ENCODE results near the gene CHST11. TPM values are rescaled to one million over a fixed set of nuclear protein-coding genes. Genes with fewer than 3 reads are reported as not detected.

CHST11 gene
- total and polyA plus RNA-seq, 9 of the 15 experiments (the other 6 are each of a cell fraction or from before 2014, with no cell fraction given) = 2.3 to 38.7 (median 15.0) TPM

GRCh38 chr12:104604070-104604994 lies 147.6 kb downstream of the CHST11 start (continued):
- TF ChIP-seq, protein P1, sequence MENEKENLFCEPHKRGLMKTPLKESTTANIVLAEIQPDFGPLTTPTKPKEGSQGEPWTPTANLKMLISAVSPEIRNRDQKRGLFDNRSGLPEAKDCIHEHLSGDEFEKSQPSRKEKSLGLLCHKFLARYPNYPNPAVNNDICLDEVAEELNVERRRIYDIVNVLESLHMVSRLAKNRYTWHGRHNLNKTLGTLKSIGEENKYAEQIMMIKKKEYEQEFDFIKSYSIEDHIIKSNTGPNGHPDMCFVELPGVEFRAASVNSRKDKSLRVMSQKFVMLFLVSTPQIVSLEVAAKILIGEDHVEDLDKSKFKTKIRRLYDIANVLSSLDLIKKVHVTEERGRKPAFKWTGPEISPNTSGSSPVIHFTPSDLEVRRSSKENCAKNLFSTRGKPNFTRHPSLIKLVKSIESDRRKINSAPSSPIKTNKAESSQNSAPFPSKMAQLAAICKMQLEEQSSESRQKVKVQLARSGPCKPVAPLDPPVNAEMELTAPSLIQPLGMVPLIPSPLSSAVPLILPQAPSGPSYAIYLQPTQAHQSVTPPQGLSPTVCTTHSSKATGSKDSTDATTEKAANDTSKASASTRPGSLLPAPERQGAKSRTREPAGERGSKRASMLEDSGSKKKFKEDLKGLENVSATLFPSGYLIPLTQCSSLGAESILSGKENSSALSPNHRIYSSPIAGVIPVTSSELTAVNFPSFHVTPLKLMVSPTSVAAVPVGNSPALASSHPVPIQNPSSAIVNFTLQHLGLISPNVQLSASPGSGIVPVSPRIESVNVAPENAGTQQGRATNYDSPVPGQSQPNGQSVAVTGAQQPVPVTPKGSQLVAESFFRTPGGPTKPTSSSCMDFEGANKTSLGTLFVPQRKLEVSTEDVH (IDR thresholded peaks at IDR 0.05; ENCODE audit: low read depth, partially characterized antibody) = no peak
- TF ChIP-seq GMEB1 (CRISPR knock-in tag; IDR thresholded peaks at IDR 0.05) (no peak), DACH1 (IDR thresholded peaks at IDR 0.05; ENCODE audit: partially characterized antibody) (no peak), MNT (conservative IDR thresholded peaks at IDR 0.05) (0 out of 4 replicates have a peak, but pooled peaks of 1 of the 2 experiments have one; percentile 12), KAT2B (IDR thresholded peaks at IDR 0.05; ENCODE audit: low read depth, low read length) (no peak), JUN (IDR thresholded peaks at IDR 0.05; ENCODE audit: borderline replicate concordance, low read depth, low read length) (peak; percentile 85), JUN (CRISPR knock-in tag; IDR thresholded peaks at IDR 0.05; ENCODE audit: borderline replicate concordance) (no peak), PCBP2 (IDR thresholded peaks at IDR 0.05; ENCODE audit: low read depth, low read length, poor library complexity, severe bottlenecking) (no peak), MTA1 (IDR thresholded peaks at IDR 0.05; ENCODE audit: borderline replicate concordance) (peak; percentile 8; the same call in 1 of the 2 replicates), OTX1 (CRISPR knock-in tag; IDR thresholded peaks at IDR 0.05) (no peak), EP300 (IDR thresholded peaks at IDR 0.05; ENCODE audit: low read length) (0 out of 2 replicates have a peak, but pooled peaks have one; percentile 39), HDAC1 (IDR thresholded peaks at IDR 0.05) (peak in 1 of 2 experiments; percentile 25; a peak in 1 of 4 replicates), ZNF165 (CRISPR knock-in tag; IDR thresholded peaks at IDR 0.05; ENCODE audit: borderline replicate concordance) (no peak), CXXC5 (CRISPR knock-in tag; IDR thresholded peaks at IDR 0.05) (peak; percentile 56)
- TF ChIP-seq, protein P2, sequence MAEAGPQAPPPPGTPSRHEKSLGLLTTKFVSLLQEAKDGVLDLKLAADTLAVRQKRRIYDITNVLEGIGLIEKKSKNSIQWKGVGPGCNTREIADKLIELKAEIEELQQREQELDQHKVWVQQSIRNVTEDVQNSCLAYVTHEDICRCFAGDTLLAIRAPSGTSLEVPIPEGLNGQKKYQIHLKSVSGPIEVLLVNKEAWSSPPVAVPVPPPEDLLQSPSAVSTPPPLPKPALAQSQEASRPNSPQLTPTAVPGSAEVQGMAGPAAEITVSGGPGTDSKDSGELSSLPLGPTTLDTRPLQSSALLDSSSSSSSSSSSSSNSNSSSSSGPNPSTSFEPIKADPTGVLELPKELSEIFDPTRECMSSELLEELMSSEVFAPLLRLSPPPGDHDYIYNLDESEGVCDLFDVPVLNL (CRISPR knock-in tag; IDR thresholded peaks at IDR 0.05; ENCODE audit: low read depth) = no peak
- TF ChIP-seq, protein P3, sequence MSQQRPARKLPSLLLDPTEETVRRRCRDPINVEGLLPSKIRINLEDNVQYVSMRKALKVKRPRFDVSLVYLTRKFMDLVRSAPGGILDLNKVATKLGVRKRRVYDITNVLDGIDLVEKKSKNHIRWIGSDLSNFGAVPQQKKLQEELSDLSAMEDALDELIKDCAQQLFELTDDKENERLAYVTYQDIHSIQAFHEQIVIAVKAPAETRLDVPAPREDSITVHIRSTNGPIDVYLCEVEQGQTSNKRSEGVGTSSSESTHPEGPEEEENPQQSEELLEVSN (IDR thresholded peaks at IDR 0.05; ENCODE audit: borderline replicate concordance in 1 of 2, extremely low read depth in 1 of 2, insufficient read depth in 1 of 2, insufficient read length in 1 of 2, low read depth in 1 of 2, low read length in 1 of 2, poor library complexity in 1 of 2, severe bottlenecking in 1 of 2) = peak in 1 of 2 experiments; percentile 15
